B cell (primary cell): ENCODE measurements around the gene STBD1. TPM values are rescaled to one million over a fixed set of nuclear protein-coding genes. Genes with fewer than 3 reads are reported as not detected.

Experiments used
- ATAC-seq: fragments of 200-7000 bp; cut with Tn5 transposase; one replicate; pipeline ENCODE4 v1.10.0; 2021; ENCODE audit warnings: low read depth, mild to moderate bottlenecking, moderate number of reproducible peaks, moderate library complexity
- CTCF ChIA-PET: fragments of 350-600 bp; sonication (Branson Sonifier 250); formaldehyde crosslinking; loops from one replicate; lab custom pipeline; 2021; ENCODE audit warnings: antibody characterized with exemption, inconsistent platforms; lab: Charles Lee
- POLR2A ChIA-PET: fragments of 350-600 bp; sonication (Branson Sonifier 250); formaldehyde crosslinking; loops from one replicate; lab custom pipeline; 2021; ENCODE audit warnings: antibody characterized with exemption; lab: Charles Lee
- DNase-seq: peaks from one replicate; pipeline ENCODE4 v3.0.0; 2013
- H2AFZ ChIP-seq: 2 replicates; pipeline ENCODE4 v1.6.1; 2012; ENCODE audit warnings: mild to moderate bottlenecking, low read depth, low read length; ENCODE audit not compliant: insufficient read depth, poor library complexity, severe bottlenecking
- H3K27ac ChIP-seq, 2 donors: 1 replicate in 1 of 2; 2 replicates in 1 of 2; pipeline ENCODE4 v1.5.1; 2012 to 2013; ENCODE audit warnings: low read length in 2 of 2, mild to moderate bottlenecking in 2 of 2, moderate library complexity in 1 of 2
- H3K27me3 ChIP-seq, 4 experiments: fragments of 200-600 bp in 1 of 4; sonication (generic) in 1 of 4; replicated peaks in 1 of 4; 1 replicate in 2 of 4; 2 replicates in 2 of 4; pipeline versions ENCODE4 v1.6.1 to v1.7.0; 2013 to 2016; ENCODE audit warnings: low read length in 3 of 4, mild to moderate bottlenecking in 2 of 4, mixed read lengths in 1 of 4, moderate library complexity in 1 of 4; ENCODE audit not compliant: insufficient read depth in 4 of 4, control insufficient read depth in 3 of 4; ENCODE audit errors: control extremely low read depth in 1 of 4
- H3K36me3 ChIP-seq, 2 experiments: replicated peaks in 1 of 2; 1 replicate in 1 of 2; 2 replicates in 1 of 2; pipeline versions ENCODE4 v1.6.1 to v1.7.1; 2013; ENCODE audit warnings: low read length in 1 of 2; ENCODE audit not compliant: insufficient read depth in 2 of 2, control insufficient read depth in 1 of 2; ENCODE audit errors: control extremely low read depth in 1 of 2, extremely low read depth in 1 of 2
- H3K4me1 ChIP-seq, 2 donors: fragments of 200-600 bp in 1 of 2; sonication (generic) in 1 of 2; 1 replicate in 1 of 2; 2 replicates in 1 of 2; pipeline versions ENCODE4 v1.5.1 to v1.6.1; 2013 to 2017; ENCODE audit warnings: low read length in 2 of 2; ENCODE audit not compliant: control insufficient read depth in 2 of 2, insufficient read depth in 2 of 2
- H3K4me2 ChIP-seq: replicated peaks from 2 replicates; pipeline ENCODE3; 2012; ENCODE audit warnings: mild to moderate bottlenecking, low read depth, low read length; ENCODE audit not compliant: poor library complexity, severe bottlenecking
- H3K4me3 ChIP-seq, 5 experiments: fragments of 200-600 bp in 1 of 5; sonication (generic) in 1 of 5; 1 replicate in 3 of 5; 2 replicates in 2 of 5; pipeline versions ENCODE4 v1.5.1 to v1.7.0; 2011 to 2016; ENCODE audit warnings: low read length in 4 of 5, mild to moderate bottlenecking in 4 of 5, low read depth in 2 of 5, control low read depth in 1 of 5, moderate library complexity in 1 of 5; ENCODE audit not compliant: insufficient read depth in 1 of 5; ENCODE audit errors: control extremely low read depth in 1 of 5, extremely low read depth in 1 of 5
- H3K79me2 ChIP-seq: fragments of 200-600 bp; sonication (generic); one replicate; pipeline ENCODE4 v1.6.0; 2016; ENCODE audit warnings: low read length; ENCODE audit not compliant: control insufficient read depth, insufficient read depth
- H3K9ac ChIP-seq: fragments of 200-600 bp; sonication (generic); 2 replicates; pipeline ENCODE4 v1.6.1; 2017; ENCODE audit warnings: mild to moderate bottlenecking, low read length, moderate library complexity
- H3K9me3 ChIP-seq, 3 donors: one replicate each; pipeline versions ENCODE4 v1.6.1 to v1.7.1; 2013; ENCODE audit warnings: low read length in 2 of 3; ENCODE audit not compliant: control insufficient read depth in 2 of 3, insufficient read depth in 1 of 3; ENCODE audit errors: control extremely low read depth in 1 of 3
- H4K20me1 ChIP-seq: 2 replicates; pipeline ENCODE4 v1.6.0; 2012; ENCODE audit warnings: mild to moderate bottlenecking, low read length; ENCODE audit not compliant: insufficient read depth, control insufficient read depth, poor library complexity, severe bottlenecking
- H3K27ac Mint-ChIP-seq: one replicate; pipeline ENCODE4 v1.8.0; 2021; ENCODE audit warnings: mixed read lengths
- H3K27me3 Mint-ChIP-seq: one replicate; pipeline ENCODE4 v1.8.0; 2021; ENCODE audit warnings: mixed read lengths
- H3K4me1 Mint-ChIP-seq: one replicate; pipeline ENCODE4 v1.8.0; 2021; ENCODE audit warnings: mixed read lengths
- H3K4me3 Mint-ChIP-seq: one replicate; pipeline ENCODE4 v1.8.0; 2021; ENCODE audit warnings: mixed read lengths
- H3K9me3 Mint-ChIP-seq: one replicate; pipeline ENCODE4 v1.8.0; 2022; ENCODE audit warnings: mixed read lengths; ENCODE audit not compliant: insufficient read depth
- EZH2 ChIP-seq: IDR thresholded peaks from 2 replicates; pipeline ENCODE4 v1.6.1; 2012; ENCODE audit warnings: borderline replicate concordance, low read depth, mild to moderate bottlenecking, moderate library complexity, low read length; ENCODE audit not compliant: insufficient read depth, poor library complexity, severe bottlenecking
- WGBS: methylation state at CpG from one replicate; pipeline ENCODE4 v1.1.5; 2013; ENCODE audit warnings: missing lambda C conversion rate; ENCODE audit not compliant: insufficient coverage; 5-methylcytosine and 5-hydroxymethylcytosine counted together
- intact Hi-C: fragments of 100-400 bp; cut with micrococcal nuclease; formaldehyde crosslinking; loops from one replicate; pipeline ENCODE4 v1.10.0; 2022
- polyA plus RNA-seq: library from polyadenylated mRNA; depleted of rRNA; stranded (reverse); fragments of >200 nt; gene quantifications from 2 replicates; pipeline ENCODE4 v1.2.3, GENCODE V29; 2012
- total RNA-seq, 2 donors: library from RNA; stranded (reverse); fragments of 120-200 nt in 1 of 2; gene quantifications; 1 replicate in 1 of 2; 2 replicates in 1 of 2; pipeline versions ENCODE4 v1.2.3 to v1.2.4, GENCODE V29; 2013 to 2022
- TF ChIP-seq, protein P1 (sequence below): fragments of 200-600 bp; IDR thresholded peaks from one replicate; pipeline ENCODE4 v1.8.0; 2022; ENCODE audit warnings: antibody characterized with exemption, mild to moderate bottlenecking

The STBD1 gene
- total and polyA plus RNA-seq, 2 donors (not counting 1 experiment from before 2014, with no cell fraction given): not detected

- no peak overlapping the region for H3K27ac Mint-ChIP-seq
- no peaks in the 10 kb centered on the region for H3K4me1 Mint-ChIP-seq
- POLR2A ChIA-PET: no interaction called here
- H3K4me2 ChIP-seq: no peak overlapping the region
- H3K9me3 ChIP-seq: no peaks in the 10 kb centered on the region
- no peak overlapping the region for H3K27ac ChIP-seq
- no peak for ATAC-seq
- no peaks in the 10 kb centered on the region for H3K9me3 Mint-ChIP-seq
- intact Hi-C loops: no loop called here
- H3K27me3 Mint-ChIP-seq: peaks cover 41% of the 10 kb centered on the region
- 100% methylated on average over 2 of the region's 3 CpGs for WGBS
- H4K20me1 ChIP-seq: no peaks in the 10 kb centered on the region
- no peak overlapping the region for H3K4me3 ChIP-seq
- CTCF ChIA-PET: no interaction called here
- no peaks in the 10 kb centered on the region for H3K79me2 ChIP-seq
- H3K9ac ChIP-seq: no peak overlapping the region
- no peak for DNase-seq
- peaks cover 0 to 13% (median 8%) of the 10 kb centered on the region in 4 experiments for H3K27me3 ChIP-seq
- H3K36me3 ChIP-seq: no peaks in the 10 kb centered on the region
- H3K4me3 Mint-ChIP-seq: no peak overlapping the region
- H2AFZ ChIP-seq: no peak overlapping the region
- no peaks in the 10 kb centered on the region for H3K4me1 ChIP-seq
- TF ChIP-seq, protein P1, sequence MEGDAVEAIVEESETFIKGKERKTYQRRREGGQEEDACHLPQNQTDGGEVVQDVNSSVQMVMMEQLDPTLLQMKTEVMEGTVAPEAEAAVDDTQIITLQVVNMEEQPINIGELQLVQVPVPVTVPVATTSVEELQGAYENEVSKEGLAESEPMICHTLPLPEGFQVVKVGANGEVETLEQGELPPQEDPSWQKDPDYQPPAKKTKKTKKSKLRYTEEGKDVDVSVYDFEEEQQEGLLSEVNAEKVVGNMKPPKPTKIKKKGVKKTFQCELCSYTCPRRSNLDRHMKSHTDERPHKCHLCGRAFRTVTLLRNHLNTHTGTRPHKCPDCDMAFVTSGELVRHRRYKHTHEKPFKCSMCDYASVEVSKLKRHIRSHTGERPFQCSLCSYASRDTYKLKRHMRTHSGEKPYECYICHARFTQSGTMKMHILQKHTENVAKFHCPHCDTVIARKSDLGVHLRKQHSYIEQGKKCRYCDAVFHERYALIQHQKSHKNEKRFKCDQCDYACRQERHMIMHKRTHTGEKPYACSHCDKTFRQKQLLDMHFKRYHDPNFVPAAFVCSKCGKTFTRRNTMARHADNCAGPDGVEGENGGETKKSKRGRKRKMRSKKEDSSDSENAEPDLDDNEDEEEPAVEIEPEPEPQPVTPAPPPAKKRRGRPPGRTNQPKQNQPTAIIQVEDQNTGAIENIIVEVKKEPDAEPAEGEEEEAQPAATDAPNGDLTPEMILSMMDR: no peak
- TF ChIP-seq EZH2: no peak
Observed at GRCh38 chr4:76257824-76258223, 48.7 kb upstream of the STBD1 start.

DNA sequence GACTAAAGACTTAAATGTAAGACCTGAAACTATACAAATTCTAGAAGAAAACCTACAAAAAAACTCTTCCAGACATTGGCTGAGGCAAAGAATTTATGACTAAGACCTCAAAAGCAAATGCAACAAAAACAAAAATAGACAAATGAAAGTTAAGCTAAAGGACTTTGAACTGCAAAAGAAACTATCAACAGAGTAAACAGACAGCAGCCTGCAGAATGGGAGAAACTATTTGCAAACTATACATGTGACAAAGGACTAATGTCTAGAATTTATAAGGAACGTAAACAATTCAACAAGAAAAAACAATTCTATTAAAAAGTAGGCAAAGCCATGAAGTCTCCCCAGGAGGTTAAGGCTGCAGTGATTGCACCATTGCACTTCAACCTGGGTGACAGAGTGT is 46.0 kb upstream of the STBD1 start:
- H3K9ac ChIP-seq: no peak overlapping the region
- H3K4me3 Mint-ChIP-seq: no peak overlapping the region
- ATAC-seq (no peak), DNase-seq (no peak)
- H3K36me3 ChIP-seq: no peaks in the 10 kb centered on the region
- no peak overlapping the region for H3K27ac Mint-ChIP-seq
- H3K4me2 ChIP-seq: no peak overlapping the region
- ChIA-PET CTCF (no interaction called here), POLR2A (no interaction called here)
- H3K4me3 ChIP-seq: no peak overlapping the region
- H3K9me3 ChIP-seq: no peaks in the 10 kb centered on the region
- H3K27me3 Mint-ChIP-seq: peaks cover 27% of the 10 kb centered on the region
- TF ChIP-seq, protein P1: no peak
- no peak for TF ChIP-seq EZH2
- intact Hi-C loops: no loop called here
- H4K20me1 ChIP-seq: no peaks in the 10 kb centered on the region
- no peaks in the 10 kb centered on the region for H3K4me1 Mint-ChIP-seq
- no peaks in the 10 kb centered on the region for H3K9me3 Mint-ChIP-seq
- H3K4me1 ChIP-seq: no peaks in the 10 kb centered on the region
- H3K79me2 ChIP-seq: no peaks in the 10 kb centered on the region
- no peak overlapping the region for H2AFZ ChIP-seq
- H3K27ac ChIP-seq: no peak overlapping the region
- H3K27me3 ChIP-seq: peaks cover 0 to 8% (median 0%) of the 10 kb centered on the region in 4 experiments
- no CpG with 5 or more reads among the region's 1 CpG for WGBS
